GM04503 (cell line): ENCODE data around the gene MCL1.

Experiments
- DNase-seq: peaks from one replicate; pipeline ENCODE4 v3.0.0-alpha.2; 2012; ENCODE audit warnings: low read depth

The MCL1 gene

DNA sequence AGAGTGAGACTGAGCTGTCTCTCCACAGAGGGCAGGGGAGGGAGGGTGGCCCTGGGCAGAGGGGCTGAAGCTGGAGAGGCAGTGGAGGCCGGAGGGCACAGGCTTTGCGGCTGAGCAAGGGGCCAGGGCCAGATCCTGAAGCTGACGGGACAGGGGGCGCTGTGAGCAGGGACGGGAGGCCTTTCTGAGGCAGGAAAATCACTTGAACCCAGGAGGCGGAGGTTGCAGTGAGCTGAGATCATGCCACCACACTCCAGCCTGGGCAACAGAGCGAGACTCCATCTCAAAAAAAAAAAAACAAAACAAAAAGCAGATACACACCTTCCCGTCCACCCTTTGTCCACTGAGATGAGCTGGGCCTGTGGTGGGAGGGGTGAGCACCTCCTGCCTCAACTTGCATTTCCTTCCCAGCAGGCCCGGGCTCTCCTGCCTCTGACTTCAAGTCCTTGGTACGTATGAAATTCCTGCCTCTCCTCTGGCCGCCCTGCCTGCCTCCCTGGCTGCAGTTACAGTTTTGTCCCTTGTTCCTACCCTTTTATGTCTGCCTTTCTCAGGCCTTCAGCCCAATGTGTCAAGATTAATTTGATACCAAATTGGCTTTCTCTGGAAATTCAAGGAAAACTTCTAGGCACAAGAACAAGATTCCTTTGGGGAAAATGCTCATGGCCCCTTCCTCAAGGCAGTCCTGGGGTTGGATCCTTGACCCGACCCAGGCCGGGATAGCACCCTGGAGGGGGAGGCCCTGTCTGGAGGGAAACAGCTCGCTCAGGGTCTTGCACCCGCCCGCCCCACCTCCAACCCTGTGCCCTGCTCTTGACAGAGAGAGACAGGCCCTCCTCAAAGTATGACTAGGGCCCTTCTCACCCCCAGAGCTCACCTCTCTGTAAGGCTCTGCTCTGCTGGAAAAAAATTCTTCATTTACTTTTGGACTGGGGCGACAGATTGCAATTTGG lies 41.4 kb downstream of the MCL1 start:
- DNase-seq: no peak

DNA sequence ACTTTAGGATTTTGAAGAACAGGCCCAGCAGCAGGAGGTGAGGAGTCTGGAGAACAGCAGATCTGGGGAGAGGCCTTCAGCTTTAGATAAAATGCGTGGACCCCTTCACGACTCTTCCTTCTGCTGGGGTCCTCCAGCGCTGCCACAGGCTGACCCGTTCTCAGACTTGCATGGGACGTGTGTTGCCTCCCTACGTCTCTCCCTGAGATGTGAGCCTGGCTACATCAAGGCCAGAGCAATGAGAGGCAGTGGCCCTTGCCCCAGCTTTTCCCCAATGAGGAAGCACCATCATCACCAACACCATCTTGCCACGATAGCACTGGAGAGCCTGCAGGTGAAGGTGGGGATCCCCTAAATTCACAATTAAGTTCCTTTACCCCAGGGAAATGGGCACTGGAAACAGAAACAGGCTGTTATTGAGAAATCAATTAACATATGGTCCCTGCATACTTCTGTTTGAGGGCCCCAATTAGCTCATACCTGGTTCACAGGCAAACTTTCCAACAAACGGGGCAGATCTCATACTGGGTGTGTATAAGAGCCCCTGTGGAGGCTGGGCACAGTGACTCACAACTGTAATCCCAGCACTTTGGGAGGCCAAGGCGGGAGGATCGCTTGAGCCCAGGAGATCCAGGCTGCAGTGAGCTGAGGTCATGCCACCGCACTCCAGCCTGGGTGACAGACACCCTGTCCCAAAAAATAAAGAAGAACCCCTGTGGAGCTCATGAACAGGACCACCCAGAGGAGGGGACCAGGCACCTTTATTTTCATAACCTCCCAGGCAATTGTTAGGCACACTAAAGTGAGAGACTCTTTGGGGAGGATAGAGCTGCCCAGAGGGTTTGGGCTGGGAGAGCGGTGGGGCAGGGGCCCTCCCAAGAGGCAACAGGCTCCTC lies 42.3 kb downstream of the MCL1 start:
- DNase-seq: no peak

DNA sequence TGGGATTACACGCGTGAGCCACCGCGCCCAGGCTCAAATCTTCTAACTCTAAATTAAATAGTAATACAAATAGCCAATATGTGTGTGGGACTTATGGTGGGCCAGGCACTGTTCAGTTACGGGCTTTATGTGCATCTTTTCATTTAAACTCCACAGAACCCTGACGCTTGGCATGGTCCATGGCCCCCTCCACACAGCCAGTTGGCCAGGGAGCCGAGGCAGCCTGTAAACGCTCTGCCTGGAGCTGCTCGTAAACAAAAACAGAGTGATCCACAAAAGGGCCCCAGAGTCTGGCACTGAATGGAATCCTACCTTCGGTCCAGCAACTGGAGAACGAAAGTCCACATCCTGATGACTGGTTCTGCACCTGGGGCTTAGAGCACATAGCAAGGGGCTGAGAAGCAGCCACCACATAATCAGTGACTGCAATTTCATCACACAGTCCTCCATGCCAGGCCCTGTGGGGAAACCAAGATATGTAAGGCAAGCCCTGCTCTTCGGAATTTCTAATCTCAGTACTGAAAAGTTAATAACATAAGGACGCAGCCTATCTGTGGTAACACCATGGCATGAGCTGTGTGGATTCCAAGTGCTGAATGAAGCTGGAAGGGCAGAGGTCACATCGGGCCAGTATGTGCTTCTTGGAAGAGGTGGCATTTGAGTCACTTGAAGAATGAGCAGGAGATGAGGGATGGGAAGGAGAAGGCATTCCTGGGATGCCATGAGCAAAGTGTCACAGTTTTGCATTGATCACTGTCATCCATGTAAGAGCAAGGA lies 43.7 kb downstream of the MCL1 start:
- DNase-seq: peak; percentile 78

GRCh38 chr1:150534002-150534401 lies 45.4 kb downstream of the MCL1 start:
- no peak for DNase-seq

- no peak for DNase-seq
Observed at GRCh38 chr1:150532860-150533259, 46.5 kb downstream of the MCL1 start.

DNA sequence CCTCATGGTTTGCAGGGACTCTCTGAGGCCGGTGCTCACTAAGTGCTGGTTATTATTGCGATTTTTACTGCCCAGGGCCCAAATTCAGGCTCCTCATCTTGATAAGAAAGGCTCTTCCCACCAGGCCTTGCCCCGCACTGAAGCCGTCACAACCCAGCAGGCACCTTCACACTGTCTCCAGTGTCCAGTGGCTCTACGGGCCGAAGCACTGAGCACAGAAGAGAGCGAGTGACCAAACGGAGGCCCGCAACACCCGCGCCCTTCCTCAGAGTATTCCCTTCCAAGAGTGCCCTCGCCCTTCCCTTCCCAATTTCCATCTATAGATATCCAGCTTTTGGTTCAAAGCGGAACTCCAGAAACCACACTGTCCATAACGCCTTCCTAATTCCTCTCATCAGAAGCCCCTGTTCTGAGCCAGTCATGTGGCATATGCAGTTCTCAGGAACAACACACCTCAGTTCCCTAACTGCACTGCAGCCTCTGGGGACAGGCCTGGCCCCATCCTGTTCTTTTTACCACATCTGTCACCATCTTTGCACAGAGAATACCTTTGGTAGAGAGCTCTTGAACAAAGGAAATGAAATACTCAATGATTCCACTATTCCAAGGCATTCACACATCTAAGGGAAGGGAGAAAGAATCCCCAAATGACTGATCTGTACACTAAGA lies 48.8 kb downstream of the MCL1 start:
- DNase-seq: no peak

DNA sequence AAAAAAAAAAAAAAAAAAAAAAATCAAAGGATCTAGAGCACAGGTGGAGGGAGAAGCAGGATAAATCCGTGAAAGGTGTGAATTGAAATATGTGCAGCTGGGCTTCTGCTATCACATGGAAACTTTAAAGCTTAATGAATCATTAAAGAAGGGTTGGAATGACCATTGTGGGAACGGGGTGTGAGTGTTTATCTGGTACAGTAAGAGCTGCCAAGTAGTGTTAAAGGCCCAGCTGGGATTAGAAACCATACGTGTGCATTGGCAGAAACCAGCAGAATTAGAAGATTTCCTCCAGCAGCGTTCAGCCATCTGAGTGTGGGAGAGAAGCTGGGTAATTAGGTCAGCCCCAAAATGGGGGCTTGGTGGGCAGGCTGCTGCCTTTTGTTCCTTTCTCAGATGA lies 50.4 kb downstream of the MCL1 start:
- no peak for DNase-seq

DNA sequence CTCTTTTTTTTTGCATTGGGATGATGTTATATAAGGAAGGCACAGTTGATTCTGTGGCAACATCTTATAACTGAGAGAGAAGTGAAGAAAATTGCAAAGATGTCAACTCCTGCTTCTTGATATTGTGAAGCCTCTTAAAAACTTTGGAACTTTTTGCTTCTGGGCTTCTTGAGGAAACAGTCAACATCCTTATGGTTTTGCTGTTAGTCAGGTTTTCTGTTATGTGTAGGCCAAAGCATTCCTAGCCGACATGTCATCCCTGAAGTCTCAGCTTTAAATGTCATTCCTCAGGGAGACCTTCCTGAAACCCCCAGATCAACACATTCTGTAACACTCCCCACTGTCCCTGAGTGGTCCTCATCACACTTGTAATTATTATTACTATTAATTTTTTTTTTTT lies 51.2 kb downstream of the MCL1 start:
- no peak for DNase-seq

- no peak for DNase-seq
Observed at GRCh38 chr1:150525348-150525747, 54.1 kb downstream of the MCL1 start.
